ENCODE measurements around the gene ANKRA2.
"Not testable (repeated sequence)": the region's sequence is repeated elsewhere in the genome, so short reads cannot be mapped to it uniquely, and the experiment has no call there.

The ANKRA2 gene

DNA sequence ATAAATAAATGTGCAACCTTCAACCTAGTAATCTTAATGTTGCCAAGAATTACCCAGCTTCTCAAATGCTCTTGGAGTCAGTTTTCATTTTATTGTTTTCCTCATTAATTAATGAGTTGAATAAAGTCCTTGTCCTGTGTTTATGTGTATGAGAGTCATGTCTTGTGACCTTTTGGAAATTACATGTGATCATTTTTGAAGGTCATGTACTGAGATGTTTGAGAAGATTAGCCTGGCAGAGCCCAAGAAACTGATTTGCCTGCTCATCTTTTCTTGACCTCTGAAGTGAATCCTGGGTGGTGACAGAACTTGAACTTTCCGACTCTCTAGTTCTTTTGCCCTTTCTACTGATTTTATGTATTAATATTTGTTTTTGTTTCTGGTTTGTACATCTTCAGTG, 15.4 kb downstream of the ANKRA2 start:
- no peak for DNase-seq (ENCODE audit: low read depth, low spot score)

- DNase-seq (ENCODE audit: low read depth, low spot score) = no peak
Observed at GRCh38 chr5:73545403-73545779, 20.0 kb downstream of the ANKRA2 start.

- DNase-seq (ENCODE audit: low read depth, low spot score) = no peak
Observed at GRCh38 chr5:73544429-73545402, 20.7 kb downstream of the ANKRA2 start.

GRCh38 chr5:73542020-73542419, 23.4 kb downstream of the ANKRA2 start:
- DNase-seq (ENCODE audit: low read depth, low spot score) = no peak

GRCh38 chr5:73540192-73540591, 25.2 kb downstream of the ANKRA2 start:
- no peak for DNase-seq (ENCODE audit: low read depth, low spot score)

GRCh38 chr5:73539730-73540129, 25.7 kb downstream of the ANKRA2 start:
- no peak for DNase-seq (ENCODE audit: low read depth, low spot score)

DNA sequence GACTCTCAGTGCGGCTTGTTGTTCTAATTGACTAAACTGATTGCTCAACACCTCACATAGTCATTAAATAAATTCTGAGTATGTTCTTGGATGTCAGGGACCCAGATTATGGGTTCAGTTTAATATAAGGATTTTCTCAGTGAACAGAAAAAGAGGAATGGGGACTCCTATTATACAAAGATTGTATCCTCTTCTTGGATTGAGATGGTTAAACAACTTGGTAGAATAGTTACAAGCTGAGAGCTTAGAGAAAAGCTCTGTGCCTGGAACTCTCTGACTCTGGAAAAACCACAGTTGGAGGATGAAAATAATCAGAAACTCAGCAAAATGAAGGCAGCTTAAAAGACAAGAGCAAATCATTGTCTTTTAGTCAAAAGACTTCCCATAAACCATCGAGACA, 30.5 kb downstream of the ANKRA2 start:
- no peak for DNase-seq (ENCODE audit: low read depth, low spot score)

DNA sequence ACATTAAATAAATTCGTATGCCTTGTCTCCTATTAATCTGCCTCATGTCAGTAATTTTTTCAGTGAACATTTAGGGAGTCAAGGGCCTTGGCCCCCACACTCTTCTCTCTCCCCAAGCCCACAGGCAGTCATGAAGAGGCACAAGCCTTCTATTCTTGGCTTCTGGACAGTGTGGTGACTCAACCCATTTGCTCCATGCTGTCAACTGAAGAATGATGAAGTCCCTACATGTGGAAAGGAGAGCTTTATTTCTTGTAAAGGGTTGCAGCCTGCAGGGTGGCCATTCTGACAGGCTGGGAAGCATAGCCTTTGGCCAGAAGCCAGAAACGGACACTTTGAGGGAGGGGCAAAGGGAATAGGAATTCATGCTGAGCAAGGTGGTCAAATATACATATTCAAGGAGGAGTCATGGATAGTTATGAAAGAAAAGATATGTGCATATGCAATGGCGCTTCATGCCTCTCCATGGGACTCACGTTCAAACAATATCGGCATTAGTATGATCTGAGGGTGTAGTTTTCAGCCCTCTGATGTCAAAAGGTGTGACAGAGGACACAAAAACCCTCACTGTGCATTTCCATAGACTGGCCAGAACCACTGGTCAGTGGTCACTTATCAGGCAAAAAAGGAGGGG, 31.3 kb downstream of the ANKRA2 start:
- DNase-seq (ENCODE audit: low read depth, low spot score) = no peak

DNA sequence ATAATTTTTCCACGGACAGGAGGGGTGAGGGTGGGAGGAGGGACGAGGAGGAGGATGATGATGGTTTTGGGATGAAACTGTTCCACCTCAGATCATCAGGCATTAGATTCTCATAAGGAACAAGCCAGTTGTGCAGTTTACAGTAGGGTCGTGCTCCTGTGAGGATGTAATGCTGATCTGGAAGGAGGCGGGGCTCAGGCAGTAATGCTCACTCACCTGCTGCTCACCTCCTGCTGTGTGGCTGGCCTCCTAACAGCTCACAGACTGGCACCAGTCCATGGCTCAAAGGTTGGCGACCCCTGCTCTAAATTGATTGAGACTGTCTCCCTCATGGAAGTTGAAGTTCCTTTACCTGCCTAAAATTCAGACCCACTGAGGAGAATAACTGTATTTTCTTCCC, 33.2 kb downstream of the ANKRA2 start:
- no peak for DNase-seq (ENCODE audit: low read depth, low spot score)

GRCh38 chr5:73531356-73531755, 34.1 kb downstream of the ANKRA2 start:
- DNase-seq (ENCODE audit: low read depth, low spot score) = no peak

DNA sequence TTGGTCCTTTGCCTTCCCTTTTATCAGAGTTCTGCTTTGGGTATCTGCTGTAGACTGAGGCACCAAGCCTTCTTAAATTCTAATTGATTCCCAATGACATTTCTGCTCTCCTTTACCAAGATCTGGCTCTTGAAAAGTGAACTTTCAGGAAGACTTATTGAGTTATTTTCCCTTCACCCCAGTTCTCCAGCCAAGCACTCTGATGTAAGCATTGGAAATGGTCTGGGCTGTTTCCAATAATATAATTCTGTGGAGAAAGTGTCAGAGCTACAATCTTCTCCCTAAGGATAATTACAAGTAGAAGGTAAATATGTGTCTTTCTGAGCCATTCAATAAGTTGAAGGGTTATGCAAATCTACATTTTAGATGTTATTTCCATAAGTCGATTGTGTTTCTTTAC, 36.4 kb downstream of the ANKRA2 start:
- no peak for DNase-seq (ENCODE audit: low read depth, low spot score)

- DNase-seq (ENCODE audit: low read depth, low spot score) = no peak
Observed at GRCh38 chr5:73528248-73528647, 37.2 kb downstream of the ANKRA2 start.

- DNase-seq (ENCODE audit: low read depth, low spot score) = no peak
Observed at GRCh38 chr5:73525606-73526203, 39.7 kb downstream of the ANKRA2 start.

GRCh38 chr5:73523861-73524260, 41.6 kb downstream of the ANKRA2 start:
- DNase-seq (ENCODE audit: low read depth, low spot score) = no peak

DNA sequence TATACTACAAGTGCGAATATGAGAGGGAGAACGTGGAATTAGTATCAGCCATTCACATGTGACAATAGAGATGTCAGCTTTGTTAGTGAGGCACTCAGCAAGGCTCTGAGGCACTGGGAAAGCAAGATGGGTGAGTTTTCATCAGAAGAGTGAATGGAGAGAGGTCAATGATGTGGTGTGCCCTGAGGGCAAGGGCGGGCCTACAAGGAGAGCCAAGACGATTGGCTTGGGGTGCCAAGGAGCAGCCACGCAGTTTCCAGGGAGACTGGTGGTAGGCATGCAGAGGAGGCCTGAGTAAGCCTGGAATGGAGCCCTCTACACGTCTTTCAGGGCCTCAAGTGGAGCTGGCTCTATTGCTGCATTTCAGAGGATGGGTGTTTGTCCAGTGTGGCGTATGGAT, 42.5 kb downstream of the ANKRA2 start:
- DNase-seq (ENCODE audit: low read depth, low spot score) = peak; percentile 83

GRCh38 chr5:73519531-73520283, 45.7 kb downstream of the ANKRA2 start:
- peak; percentile 90 for DNase-seq (ENCODE audit: low read depth, low spot score)

GRCh38 chr5:73515232-73515631, 50.2 kb downstream of the ANKRA2 start:
- no peak for DNase-seq (ENCODE audit: low read depth, low spot score)

GRCh38 chr5:73514418-73514817, 51.0 kb downstream of the ANKRA2 start:
- DNase-seq (ENCODE audit: low read depth, low spot score) = no peak

GRCh38 chr5:73513996-73514395, 51.4 kb downstream of the ANKRA2 start:
- no peak for DNase-seq (ENCODE audit: low read depth, low spot score)

DNA sequence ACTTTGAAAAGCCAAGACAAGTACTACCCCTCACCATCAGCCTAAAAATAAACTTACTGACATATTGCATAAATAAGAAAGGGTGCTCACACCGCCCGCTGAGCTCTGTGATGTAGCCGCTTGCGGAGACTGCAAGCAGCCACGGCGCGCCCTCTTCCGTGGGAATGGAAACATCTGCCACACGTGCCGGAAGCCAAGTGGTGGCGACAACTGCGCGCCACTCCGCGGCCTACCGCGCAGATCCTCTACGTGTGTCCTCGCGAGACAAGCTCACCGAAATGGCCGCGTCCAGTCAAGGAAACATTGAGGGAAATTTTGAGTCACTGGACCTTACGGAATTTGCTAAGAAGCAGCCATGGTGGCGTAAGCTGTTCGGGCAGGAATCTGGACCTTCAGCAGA, 56.9 kb downstream of the ANKRA2 start:
- DNase-seq (ENCODE audit: low read depth, low spot score) = not testable (repeated sequence)

DNA sequence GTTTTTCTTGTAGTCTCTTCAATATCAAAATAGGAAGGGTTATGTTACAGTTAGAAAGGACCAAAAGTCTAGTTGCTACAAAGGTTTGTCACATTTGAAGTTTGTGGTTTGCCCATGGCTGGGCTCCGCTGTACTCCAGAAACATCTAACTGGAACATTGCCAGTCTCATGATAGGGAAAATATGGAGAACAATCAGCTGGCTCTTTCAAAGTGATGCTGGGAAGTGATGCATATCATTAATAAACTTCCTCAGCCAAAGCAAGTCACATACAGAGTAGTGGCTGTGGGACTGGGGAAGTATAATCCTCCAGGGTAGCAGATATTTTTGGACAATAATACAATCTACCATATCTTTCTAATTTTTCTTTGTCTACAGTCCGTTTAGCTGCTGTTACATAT, 58.4 kb downstream of the ANKRA2 start:
- no peak for DNase-seq (ENCODE audit: low read depth, low spot score)

GRCh38 chr5:73506459-73506955, 58.9 kb downstream of the ANKRA2 start:
- DNase-seq (ENCODE audit: low read depth, low spot score) = no peak
